Neural cell (in vitro differentiated cells): ENCODE results near the gene TUBGCP2. TPM values are rescaled to one million over a fixed set of nuclear protein-coding genes. Genes with fewer than 3 reads are reported as not detected.

Experiments
- H2AFZ ChIP-seq: fragments of 200-600, 300-800 bp; sonication (generic), shearing (Covaris generic); 2 replicates; pipeline ENCODE4 v1.6.0; 2014; ENCODE audit warnings: low read depth, mild to moderate bottlenecking, antibody characterized with exemption, low read length, moderate library complexity
- H3F3A ChIP-seq: fragments of 200-600 bp; shearing (Covaris generic); 2 replicates; pipeline ENCODE4 v1.6.1; 2016; ENCODE audit warnings: mild to moderate bottlenecking, moderate library complexity, mixed read lengths, antibody characterized with exemption, low read length; ENCODE audit not compliant: insufficient read depth, poor library complexity, severe bottlenecking
- H3K27ac ChIP-seq: fragments of 200-600, 300-800 bp; sonication (generic), shearing (Covaris generic); 2 replicates; pipeline ENCODE4 v1.5.1; 2014; ENCODE audit warnings: mild to moderate bottlenecking, low read length, moderate library complexity
- H3K27me3 ChIP-seq: fragments of 300-800, 200-600 bp; sonication (generic), shearing (Covaris generic); 2 replicates; pipeline ENCODE4 v1.6.0; 2014; ENCODE audit warnings: mild to moderate bottlenecking, low read depth, low read length, moderate library complexity; ENCODE audit not compliant: insufficient read depth
- H3K36me3 ChIP-seq: fragments of 300-800, 200-600 bp; sonication (generic), shearing (Covaris generic); 2 replicates; pipeline ENCODE4 v1.5.1; 2014; ENCODE audit warnings: mild to moderate bottlenecking, antibody characterized with exemption, low read length, moderate library complexity; ENCODE audit not compliant: insufficient read depth
- H3K4me2 ChIP-seq: fragments of 300-800, 200-600 bp; sonication (generic), shearing (Covaris generic); 2 replicates; pipeline ENCODE4 v1.6.0; 2014; ENCODE audit warnings: mild to moderate bottlenecking, low read length
- H3K4me3 ChIP-seq: fragments of 300-800, 200-600 bp; sonication (generic), shearing (Covaris generic); 2 replicates; pipeline ENCODE4 v1.5.1; 2014; ENCODE audit warnings: mild to moderate bottlenecking, low read length, moderate library complexity
- H3K79me2 ChIP-seq: fragments of 200-600 bp; shearing (Covaris generic); replicated peaks from 2 replicates; pipeline ENCODE4 v1.6.0; 2014; ENCODE audit warnings: mild to moderate bottlenecking, low read length, moderate library complexity; ENCODE audit not compliant: insufficient read depth
- H3K9ac ChIP-seq: fragments of 300-800, 200-600 bp; sonication (generic), shearing (Covaris generic); 2 replicates; pipeline ENCODE4 v1.6.1; 2016; ENCODE audit warnings: mild to moderate bottlenecking, low read length, mixed read lengths
- H3K9me2 ChIP-seq: fragments of 200-600 bp; shearing (Covaris generic); 2 replicates; pipeline ENCODE4 v1.6.1; 2016; ENCODE audit warnings: mild to moderate bottlenecking, low read length, mixed read lengths; ENCODE audit not compliant: insufficient read depth
- H3K9me3 ChIP-seq: fragments of 200-600, 300-800 bp; sonication (generic), shearing (Covaris generic); 2 replicates; pipeline ENCODE4 v1.6.1; 2016; ENCODE audit warnings: mild to moderate bottlenecking, mixed run types, low read length, moderate library complexity, mixed read lengths
- H4K20me1 ChIP-seq: fragments of 200-600 bp; shearing (Covaris generic); 2 replicates; pipeline ENCODE4 v1.6.1; 2016; ENCODE audit warnings: mild to moderate bottlenecking, mixed run types; ENCODE audit not compliant: insufficient read depth
- EP300 ChIP-seq: fragments of 450-650 bp; conservative IDR thresholded peaks from 2 replicates; pipeline ENCODE4 v1.6.1; 2014; ENCODE audit warnings: antibody characterized with exemption, mild to moderate bottlenecking, moderate library complexity; ENCODE audit not compliant: poor library complexity, severe bottlenecking
- EZH2 ChIP-seq: fragments of 200-600, 300-800 bp; shearing (Covaris generic), sonication (generic); IDR thresholded peaks from 2 replicates; pipeline ENCODE4 v1.6.1; 2014; ENCODE audit warnings: antibody characterized with exemption, low read length, borderline replicate concordance, mild to moderate bottlenecking; ENCODE audit not compliant: insufficient read depth, poor library complexity, severe bottlenecking
- MXI1 ChIP-seq: fragments of 450-650 bp; conservative IDR thresholded peaks from 2 replicates; pipeline ENCODE4 v1.6.1; 2014; ENCODE audit warnings: antibody characterized with exemption, mild to moderate bottlenecking; ENCODE audit not compliant: poor library complexity, severe bottlenecking
- POLR2AphosphoS5 ChIP-seq: IDR thresholded peaks from 2 replicates; pipeline ENCODE4 v1.6.1; 2012
- RAD21 ChIP-seq: fragments of 450-650 bp; conservative IDR thresholded peaks from 2 replicates; pipeline ENCODE4 v1.6.1; 2014; ENCODE audit warnings: antibody characterized with exemption, mild to moderate bottlenecking, moderate library complexity
- REST ChIP-seq: IDR thresholded peaks from 2 replicates; pipeline ENCODE4 v1.6.1; 2012; ENCODE audit warnings: borderline replicate concordance
- SMC3 ChIP-seq: fragments of 450-650 bp; conservative IDR thresholded peaks from 2 replicates; pipeline ENCODE4 v1.6.1; 2014; ENCODE audit warnings: antibody characterized with exemption, mild to moderate bottlenecking, moderate library complexity; ENCODE audit not compliant: poor library complexity
- TAF1 ChIP-seq: IDR thresholded peaks from 2 replicates; pipeline ENCODE4 v1.6.1; 2012; ENCODE audit warnings: low read depth
- polyA plus RNA-seq: library from polyadenylated mRNA; depleted of rRNA; stranded (reverse); fragments of >200 nt; gene quantifications from 2 replicates; pipeline ENCODE4 v1.2.3, GENCODE V29; 2014
- TF ChIP-seq, protein P1 (sequence below): fragments of 450-650 bp; IDR thresholded peaks from 2 replicates; pipeline ENCODE4 v1.5.1; 2014; ENCODE audit warnings: antibody characterized with exemption, mild to moderate bottlenecking, moderate library complexity; ENCODE audit not compliant: poor library complexity, severe bottlenecking

TUBGCP2 gene
- polyA plus RNA-seq, 1 donor from 2014 or later, result 34.5 TPM

DNA sequence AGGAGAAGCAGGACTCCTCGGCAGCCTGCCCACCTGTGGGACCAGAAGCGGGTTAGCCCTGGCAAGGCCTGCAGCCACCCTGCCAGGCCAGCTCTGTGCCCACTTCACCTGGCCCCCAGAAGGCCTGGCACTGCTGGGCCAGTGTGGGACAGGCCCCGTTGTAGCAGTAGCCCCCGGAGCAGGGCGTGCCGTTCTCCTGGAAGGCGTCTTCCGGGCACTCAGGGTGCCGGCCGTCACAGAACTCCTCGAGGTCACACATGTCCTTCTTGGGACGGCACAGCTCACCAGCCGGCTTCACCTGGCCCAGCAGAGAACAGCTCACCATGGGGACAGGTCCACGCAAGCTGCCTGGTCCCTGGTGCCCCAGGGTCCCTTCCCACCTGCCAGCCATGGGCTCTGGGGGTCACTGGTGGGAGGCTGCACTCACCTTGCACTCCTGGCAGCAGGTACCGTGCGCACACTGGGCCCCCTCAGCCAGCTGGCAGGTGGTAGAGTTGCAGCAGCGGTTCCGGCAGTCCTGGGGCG, 37.8 kb downstream of the TUBGCP2 start:
- H3K9ac ChIP-seq, result no peak overlapping the region
- no peaks in the 10 kb centered on the region for H3K9me2 ChIP-seq
- H4K20me1 ChIP-seq, result no peaks in the 10 kb centered on the region
- no peak for TF ChIP-seq TAF1
- H3K27me3 ChIP-seq, result no peaks in the 10 kb centered on the region
- H3K27ac ChIP-seq, result no peak overlapping the region
- H3K9me3 ChIP-seq, result no peaks in the 10 kb centered on the region
- H3K4me2 ChIP-seq, result no peak overlapping the region
- H2AFZ ChIP-seq, result no peak overlapping the region
- no peaks in the 10 kb centered on the region for H3F3A ChIP-seq
- no peak overlapping the region for H3K4me3 ChIP-seq
- H3K36me3 ChIP-seq, result no peaks in the 10 kb centered on the region
- no peaks in the 10 kb centered on the region for H3K79me2 ChIP-seq

- H3K4me2 ChIP-seq, result no peak overlapping the region
- no peak overlapping the region for H3K4me3 ChIP-seq
- no peaks in the 10 kb centered on the region for H3K9me3 ChIP-seq
- H3K27ac ChIP-seq, result no peak overlapping the region
- H3K36me3 ChIP-seq, result no peaks in the 10 kb centered on the region
- no peaks in the 10 kb centered on the region for H3K27me3 ChIP-seq
- H3F3A ChIP-seq, result no peaks in the 10 kb centered on the region
- no peak overlapping the region for H2AFZ ChIP-seq
- TF ChIP-seq REST (no peak), SMC3 (no peak), EZH2 (no peak), MXI1 (no peak), POLR2AphosphoS5 (no peak), EP300 (no peak), RAD21 (no peak), TAF1 (no peak)
- TF ChIP-seq, protein P1, sequence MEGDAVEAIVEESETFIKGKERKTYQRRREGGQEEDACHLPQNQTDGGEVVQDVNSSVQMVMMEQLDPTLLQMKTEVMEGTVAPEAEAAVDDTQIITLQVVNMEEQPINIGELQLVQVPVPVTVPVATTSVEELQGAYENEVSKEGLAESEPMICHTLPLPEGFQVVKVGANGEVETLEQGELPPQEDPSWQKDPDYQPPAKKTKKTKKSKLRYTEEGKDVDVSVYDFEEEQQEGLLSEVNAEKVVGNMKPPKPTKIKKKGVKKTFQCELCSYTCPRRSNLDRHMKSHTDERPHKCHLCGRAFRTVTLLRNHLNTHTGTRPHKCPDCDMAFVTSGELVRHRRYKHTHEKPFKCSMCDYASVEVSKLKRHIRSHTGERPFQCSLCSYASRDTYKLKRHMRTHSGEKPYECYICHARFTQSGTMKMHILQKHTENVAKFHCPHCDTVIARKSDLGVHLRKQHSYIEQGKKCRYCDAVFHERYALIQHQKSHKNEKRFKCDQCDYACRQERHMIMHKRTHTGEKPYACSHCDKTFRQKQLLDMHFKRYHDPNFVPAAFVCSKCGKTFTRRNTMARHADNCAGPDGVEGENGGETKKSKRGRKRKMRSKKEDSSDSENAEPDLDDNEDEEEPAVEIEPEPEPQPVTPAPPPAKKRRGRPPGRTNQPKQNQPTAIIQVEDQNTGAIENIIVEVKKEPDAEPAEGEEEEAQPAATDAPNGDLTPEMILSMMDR, result no peak
- H4K20me1 ChIP-seq, result no peaks in the 10 kb centered on the region
- no peaks in the 10 kb centered on the region for H3K9me2 ChIP-seq
- no peaks in the 10 kb centered on the region for H3K79me2 ChIP-seq
- H3K9ac ChIP-seq, result no peak overlapping the region
These were observed 38.5 kb downstream of the TUBGCP2 start for GRCh38 chr10:133270204-133270603.

DNA sequence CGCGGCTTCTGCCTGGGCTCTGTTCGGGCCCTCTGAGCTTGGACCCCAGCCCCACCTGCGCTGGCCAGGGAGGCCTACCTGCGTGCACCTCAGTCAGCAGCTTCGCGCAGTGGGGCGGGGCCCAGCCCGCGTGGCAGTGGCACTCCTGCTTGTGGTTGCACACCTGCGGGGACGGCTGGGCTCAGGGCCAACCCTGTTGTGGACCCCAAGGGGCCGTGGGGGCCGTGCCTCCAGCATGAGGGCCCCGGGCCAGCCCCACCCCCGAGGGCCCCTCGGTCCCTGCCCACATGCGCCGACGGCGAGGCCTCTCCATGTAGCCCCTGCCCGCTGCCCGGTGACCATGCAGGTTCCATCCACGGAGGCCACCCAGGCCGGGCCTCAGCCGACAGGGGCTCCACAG, 39.3 kb downstream of the TUBGCP2 start:
- H3K4me3 ChIP-seq, result no peak overlapping the region
- no peaks in the 10 kb centered on the region for H4K20me1 ChIP-seq
- TF ChIP-seq, protein P1, result no peak
- TF ChIP-seq MXI1 (no peak), TAF1 (no peak), RAD21 (no peak)
- no peaks in the 10 kb centered on the region for H3K79me2 ChIP-seq
- no peaks in the 10 kb centered on the region for H3K27me3 ChIP-seq
- H3K9me3 ChIP-seq, result no peaks in the 10 kb centered on the region
- H2AFZ ChIP-seq, result no peak overlapping the region
- H3K9me2 ChIP-seq, result no peaks in the 10 kb centered on the region
- no peak overlapping the region for H3K9ac ChIP-seq
- no peak overlapping the region for H3K4me2 ChIP-seq
- H3K27ac ChIP-seq, result no peak overlapping the region
- H3F3A ChIP-seq, result no peaks in the 10 kb centered on the region
- H3K36me3 ChIP-seq, result no peaks in the 10 kb centered on the region
